ENCODE data around the gene ZNF621.

The ZNF621 gene

DNA sequence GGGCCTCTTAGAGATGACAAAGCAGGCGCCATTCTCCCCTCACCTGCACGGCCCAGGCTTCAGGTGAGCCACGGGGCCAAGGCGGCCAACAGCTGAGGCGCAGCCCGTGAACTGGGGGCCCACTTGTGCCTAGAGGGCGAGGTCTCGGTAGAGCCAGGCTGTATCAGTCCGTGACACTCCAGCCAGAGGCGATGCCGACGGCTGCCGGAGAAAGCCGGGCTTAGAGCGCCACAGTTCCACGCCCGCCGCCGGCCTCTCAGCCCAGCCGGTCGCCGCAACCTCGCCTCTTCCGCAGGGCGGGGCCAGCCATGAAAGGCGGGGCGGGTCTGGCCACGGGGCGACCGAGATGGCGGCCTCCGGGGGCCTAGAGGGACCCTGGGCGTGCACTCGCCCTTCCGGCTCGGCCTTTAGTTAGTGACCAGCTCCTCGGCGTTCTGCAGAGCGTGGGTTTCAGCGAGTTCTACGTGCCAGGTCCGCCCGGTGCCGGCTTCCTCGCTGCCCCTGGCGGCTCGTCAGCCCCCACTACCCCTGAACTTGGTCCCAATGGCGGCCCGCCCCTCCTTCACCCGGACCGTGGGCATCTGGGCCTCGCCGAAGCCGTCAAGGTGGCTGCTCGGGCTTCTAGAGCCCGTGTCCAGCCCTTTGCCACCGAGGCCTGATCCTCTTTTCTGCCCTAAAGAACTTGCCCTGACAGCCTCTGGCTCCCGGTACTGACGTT lies at the start of gene ZNF621:
Gene ZNF621 (plus strand): TSS at position 393 of the 718 bp plus-strand sequence. CDS start 881 bp downstream, outside the sequence.
- DNase-seq (ENCODE audit: low read depth in 4 of 4, low spot score in 1 of 4) = peak; percentile 62 to 79 (median 68)

DNA sequence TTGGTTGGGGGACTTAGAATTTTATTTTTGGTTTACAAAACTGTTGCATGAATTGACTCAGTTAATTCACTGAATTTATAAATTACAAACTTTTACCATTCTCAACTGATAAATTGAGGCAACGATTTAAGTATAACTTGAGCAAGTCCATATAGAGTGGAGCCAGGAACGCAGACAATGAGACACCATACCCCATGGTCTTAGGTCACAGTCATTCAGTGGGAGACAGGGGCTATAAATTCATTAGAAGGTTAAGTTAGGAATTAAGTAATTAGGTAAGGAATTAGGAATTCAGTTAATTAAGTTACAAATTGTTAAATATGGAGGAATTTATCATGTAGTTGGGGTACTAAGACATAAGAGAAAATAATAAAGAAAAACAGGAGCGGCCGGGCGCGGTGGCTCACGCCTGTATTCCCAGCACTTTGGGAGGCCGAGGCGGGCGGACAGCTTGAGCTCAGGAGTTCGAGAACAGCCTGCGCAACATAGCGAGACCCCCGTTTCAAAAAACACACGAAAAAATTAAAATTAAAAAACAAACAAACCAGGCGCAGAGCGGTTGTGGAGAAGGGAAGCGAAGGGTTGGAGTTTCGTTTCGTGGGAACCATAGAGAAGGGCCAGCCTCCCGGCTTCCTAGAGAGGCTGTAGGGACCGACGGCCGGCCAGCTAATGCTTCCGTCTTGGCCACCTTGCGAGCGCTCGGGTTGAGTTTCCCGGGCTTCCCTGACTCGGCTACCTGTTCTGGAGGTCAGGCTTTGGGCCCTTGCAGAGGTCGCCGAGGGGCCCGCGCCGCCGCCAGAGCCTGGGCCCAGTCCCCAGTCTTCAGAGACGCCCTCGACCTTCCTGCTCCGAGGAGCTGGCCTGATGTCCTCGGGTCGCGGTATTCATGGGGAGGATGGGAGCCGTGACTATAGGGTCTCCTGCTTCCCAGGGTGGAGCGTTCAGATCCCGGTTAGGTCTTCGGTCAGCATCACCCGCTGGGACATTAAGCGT lies 48.0 kb upstream of the ZNF621 start, which contains the start of gene ZNF619:
Gene ZNF619 (plus strand): TSS at position 645 of the 993 bp plus-strand sequence. CDS start 858 bp downstream, outside the sequence.
- peak in 2 of 4 experiments; percentile 25 to 30 for DNase-seq (ENCODE audit: low read depth in 4 of 4, low spot score in 1 of 4)

DNA sequence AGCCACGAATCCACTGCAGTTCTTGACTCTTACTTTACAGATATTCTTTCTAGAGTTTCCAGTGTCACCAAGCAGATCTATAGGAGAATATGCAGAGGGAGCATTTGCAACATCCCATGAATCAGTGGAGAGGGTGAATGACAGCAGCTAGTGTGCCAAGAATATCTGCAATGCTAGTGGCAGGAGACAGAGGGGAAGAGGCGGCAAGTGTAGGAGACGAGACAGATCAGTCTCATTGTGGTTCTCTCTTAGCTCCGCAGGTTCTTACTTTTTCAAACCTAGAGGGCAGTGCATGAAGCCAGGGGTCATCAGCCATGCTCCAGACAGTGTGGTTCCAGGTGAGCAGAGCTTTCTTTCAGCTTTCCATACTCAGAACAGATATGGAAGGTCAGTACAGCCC lies 47.1 kb upstream of the ZNF621 start:
- no peak for DNase-seq (ENCODE audit: low read depth in 4 of 4, low spot score in 1 of 4)

DNA sequence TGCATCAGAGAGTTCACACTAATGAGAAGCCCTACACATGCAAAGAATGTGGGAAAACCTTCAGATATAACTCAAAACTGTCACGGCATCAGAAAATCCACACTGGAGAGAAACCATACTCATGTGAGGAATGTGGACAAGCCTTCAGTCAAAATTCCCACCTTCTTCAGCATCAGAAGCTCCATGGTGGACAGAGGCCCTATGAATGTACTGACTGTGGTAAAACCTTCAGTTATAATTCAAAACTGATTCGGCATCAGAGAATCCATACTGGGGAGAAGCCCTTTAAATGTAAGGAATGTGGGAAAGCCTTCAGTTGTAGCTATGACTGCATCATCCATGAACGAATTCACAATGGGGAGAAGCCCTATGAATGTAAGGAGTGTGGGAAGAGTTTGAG lies 37.6 kb upstream of the ZNF621 start:
- no peak for DNase-seq (ENCODE audit: low read depth in 4 of 4, low spot score in 1 of 4)

DNA sequence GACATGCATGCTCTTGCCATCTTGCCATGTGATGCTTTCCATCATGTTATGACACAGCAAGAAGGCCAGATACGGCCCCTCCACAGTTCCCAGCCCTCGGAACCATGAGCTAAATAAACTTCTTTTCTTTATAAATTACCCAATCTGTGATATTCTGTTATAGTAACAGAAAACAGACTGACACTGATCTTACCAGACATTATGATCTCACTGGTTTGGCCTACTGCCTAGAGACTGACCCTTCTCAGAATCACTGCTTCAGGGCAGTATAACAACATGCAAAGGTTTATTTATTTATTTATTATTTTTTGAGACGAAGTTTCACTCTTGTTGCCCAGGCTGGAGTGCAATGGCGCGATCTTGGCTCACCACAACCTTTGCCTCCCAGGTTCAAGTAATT lies 33.8 kb upstream of the ZNF621 start:
- no peak for DNase-seq (ENCODE audit: low read depth in 4 of 4, low spot score in 1 of 4)

DNA sequence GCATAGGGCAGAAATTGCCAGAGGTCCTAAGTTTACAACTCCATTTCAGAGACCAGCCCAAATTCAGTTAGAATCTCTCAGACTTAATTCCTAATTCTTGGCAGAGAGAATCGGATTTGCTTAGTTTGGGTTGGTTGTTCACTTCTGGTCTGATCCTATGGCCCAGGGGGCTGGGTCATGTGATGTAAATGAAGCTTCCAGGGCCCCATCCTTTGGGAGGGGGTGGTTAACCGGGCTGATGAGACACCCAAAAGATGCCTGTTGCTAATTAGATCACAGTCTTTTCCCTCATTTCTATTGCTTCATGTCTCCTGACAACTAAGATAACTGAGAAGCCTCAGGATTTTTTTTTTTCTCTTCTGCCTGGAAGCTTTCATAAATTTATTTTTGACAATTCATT lies 30.1 kb upstream of the ZNF621 start:
- DNase-seq (ENCODE audit: low read depth in 4 of 4, low spot score in 1 of 4) = no peak

DNA sequence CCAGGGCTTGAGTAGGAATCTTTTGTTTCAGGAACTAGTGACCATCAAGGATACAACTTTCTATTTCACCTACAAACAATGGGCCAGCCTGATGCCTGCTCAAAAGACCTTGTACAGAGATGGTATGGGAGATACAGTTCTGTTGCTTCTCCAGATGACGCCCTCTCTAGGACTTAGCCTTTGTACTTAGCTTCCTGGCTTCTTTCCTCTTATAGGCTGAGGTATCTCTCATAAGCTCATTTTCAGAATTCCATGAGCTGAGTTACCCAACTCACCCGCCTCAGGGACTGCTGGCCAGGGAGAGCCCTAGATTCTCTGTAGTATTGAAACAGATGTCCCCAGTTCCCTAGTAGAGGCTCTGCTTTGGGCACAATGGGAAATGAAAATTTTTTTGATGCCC lies 27.5 kb upstream of the ZNF621 start:
- no peak for DNase-seq (ENCODE audit: low read depth in 4 of 4, low spot score in 1 of 4)

DNA sequence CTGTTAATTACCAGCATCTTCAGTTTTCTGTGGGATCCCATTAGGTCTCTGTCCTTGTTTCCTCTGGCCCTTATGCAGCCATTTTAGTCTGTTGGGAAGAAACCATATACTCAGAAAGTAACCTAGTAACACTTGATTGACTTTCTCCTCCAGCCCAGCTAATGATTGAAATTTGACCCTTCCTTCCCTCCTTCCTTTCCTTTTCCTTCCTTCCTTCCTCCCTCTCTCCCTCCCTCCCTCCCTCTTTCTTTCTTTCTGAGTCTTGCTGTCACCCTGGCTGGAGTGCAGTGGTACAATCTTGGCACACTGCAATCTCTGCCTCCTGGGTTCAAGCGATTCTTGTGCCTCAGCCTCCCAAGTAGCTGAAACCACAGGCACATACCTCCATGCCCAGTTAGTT lies 24.8 kb upstream of the ZNF621 start:
- no peak for DNase-seq (ENCODE audit: low read depth in 4 of 4, low spot score in 1 of 4)

DNA sequence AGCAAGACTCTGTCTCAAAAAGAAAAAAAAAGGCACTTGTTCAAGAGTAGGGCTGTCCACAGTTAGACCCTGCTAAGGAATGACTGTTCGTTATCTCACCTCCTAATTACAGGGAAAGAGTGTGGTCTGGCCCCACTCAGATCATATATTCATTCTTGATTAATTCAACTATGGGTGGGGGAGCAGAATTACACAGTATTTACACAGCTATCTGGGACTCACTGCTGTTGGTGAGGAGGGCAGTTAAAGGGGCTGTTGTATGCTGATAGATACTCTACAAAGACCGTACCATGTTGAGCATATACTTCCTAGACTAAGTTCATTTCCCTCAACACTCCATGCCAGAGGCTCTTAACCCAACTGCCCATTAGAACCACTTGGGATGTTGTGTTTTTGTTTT lies 22.7 kb upstream of the ZNF621 start:
- DNase-seq (ENCODE audit: low read depth in 4 of 4, low spot score in 1 of 4) = no peak

DNA sequence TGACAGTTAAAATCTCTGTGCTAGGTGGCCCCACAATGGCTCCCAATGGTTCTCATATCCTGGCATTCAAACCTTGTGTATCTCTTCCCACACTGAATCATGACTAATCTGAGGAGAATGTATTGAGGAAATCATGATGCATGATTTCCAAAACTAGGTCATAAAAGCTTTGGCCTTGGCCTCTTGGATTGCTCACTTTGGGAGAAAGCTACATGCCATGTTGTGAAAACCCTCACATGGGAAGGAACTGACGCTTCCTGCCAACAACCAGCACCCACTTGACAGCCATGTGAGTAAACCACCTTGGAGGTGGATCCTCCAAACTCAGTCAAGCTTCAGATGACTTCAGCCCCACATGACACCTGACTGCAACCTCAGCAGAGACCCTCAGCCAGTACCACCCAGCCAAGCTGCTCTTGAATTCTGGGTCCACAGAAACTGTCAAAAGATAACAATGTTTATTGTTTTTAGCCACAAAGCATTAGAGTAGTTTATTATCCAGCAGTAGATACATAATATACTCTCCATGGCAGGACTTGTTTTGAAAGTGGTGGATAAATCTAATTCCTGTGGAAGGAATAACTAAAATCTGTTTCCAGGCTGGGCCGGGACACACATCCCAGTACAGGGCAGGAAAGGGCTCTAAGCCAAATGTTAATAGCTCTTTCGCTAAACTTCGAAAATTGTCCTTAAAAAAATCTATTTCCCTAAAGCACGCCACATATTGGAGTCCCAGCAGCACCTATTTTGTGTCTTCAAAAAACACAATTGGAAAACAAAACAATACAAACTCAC lies 19.9 kb upstream of the ZNF621 start:
- DNase-seq (ENCODE audit: low read depth in 4 of 4, low spot score in 1 of 4) = no peak

DNA sequence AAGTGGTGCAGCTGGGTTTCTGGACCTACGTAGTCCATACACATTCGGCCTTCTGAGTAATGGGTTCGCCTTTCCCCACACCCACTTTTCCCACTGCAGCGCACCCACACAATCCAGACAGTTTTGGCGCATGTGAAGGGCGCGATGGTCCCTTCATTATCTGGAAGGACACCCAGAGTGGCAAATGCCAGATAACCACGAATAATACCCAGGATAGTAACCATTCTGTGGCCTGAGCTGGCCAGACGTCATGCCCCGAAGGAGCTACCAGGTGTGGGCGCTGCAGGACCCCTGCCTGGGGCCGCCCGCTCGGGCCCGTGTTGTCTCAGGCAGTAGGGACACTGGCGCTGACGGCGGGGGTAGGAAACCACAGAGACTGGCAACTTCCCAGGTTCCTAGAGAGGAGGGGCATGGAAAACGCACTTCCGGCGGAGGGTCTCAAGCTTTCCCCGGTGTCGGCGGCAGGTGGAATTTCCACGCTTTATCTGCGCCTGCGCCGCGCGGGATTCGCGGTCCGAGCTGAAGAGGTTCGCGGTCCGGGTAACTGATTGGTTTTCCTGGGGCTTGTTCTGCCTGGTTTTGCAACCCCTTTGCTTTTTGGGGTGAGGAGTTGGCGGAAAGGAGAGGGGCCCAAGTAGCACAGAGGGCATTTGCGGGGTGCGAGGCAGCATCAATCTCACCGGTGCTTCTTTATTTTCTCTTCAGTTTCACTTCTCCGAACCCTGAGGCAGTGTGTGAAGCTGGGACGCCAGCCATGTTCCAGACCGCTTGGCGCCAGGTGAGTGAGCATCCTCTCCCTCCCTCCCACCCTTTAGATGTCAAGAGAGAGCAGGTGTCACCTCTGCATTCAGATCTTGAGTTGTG lies 18.9 kb upstream of the ZNF621 start, which contains the start of gene ZNF620:
Gene ZNF620 (plus strand): TSS at position 441 of the 864 bp plus-strand sequence. CDS start 314 bp downstream, at position 755.
- DNase-seq (ENCODE audit: low read depth in 4 of 4, low spot score in 1 of 4) = peak in 3 of 4 experiments; percentile 12 to 38 (median 36)

DNA sequence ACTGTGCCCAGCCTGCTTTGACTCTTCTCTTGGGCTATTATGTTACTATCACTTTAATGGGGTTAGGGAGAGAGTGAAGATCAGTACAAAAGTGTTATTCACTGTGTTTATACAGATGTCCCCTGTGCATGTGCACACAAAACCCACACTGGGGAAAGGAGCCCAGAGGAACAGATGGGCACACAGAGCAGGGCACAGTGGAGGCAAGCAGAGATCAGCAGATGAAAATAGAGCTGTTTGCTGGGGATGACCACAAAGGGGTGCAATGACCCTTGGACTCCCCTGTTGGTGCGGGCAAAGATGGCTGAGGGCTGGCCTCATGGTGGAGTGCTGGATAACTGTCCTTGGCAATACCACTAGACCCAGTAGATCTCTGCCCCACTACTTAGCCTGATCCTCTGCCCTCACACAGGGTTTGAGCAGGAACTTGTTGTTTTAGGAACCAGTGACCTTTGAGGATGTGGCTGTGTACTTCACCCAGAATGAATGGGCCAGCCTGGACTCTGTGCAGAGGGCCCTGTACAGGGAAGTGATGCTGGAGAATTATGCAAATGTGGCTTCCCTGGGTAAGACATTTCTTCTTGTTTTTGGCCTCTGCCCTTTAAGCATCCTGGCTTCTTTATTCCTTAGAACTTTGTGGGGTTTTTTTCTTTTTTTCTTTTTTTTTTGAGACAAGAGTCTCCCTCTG lies 13.6 kb upstream of the ZNF621 start:
- DNase-seq (ENCODE audit: low read depth in 4 of 4, low spot score in 1 of 4) = no peak

DNA sequence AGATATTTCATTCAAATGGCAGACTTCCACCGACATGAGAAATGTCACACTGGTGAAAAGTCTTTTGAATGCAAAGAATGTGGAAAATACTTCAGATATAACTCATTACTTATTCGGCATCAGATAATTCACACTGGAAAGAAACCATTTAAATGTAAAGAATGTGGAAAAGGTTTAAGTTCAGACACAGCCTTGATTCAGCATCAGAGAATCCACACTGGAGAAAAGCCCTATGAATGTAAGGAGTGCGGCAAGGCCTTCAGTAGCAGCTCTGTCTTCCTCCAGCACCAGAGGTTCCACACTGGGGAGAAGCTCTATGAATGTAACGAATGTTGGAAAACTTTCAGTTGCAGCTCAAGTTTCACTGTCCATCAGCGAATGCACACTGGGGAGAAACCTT lies 8.6 kb upstream of the ZNF621 start:
- no peak for DNase-seq (ENCODE audit: low read depth in 4 of 4, low spot score in 1 of 4)

DNA sequence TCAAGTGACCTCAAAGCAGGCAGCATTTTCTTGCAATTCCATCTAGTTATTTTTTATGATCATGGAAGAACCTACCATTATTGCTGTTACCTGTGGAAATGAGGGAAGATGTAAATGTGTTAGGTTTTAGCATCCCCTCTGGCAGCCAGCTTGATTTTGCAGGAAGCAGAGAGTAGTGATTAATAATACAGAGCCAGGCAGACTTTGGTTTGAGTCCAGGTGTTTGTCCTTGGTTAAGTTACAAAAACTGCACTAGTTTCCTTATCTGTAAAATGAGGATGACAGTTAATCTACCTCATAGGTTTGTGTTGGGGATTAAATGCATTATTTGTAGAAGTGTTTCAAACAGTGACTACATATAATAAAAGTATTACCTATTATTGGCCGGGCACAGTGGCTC lies 6.7 kb upstream of the ZNF621 start:
- no peak for DNase-seq (ENCODE audit: low read depth in 4 of 4, low spot score in 1 of 4)

DNA sequence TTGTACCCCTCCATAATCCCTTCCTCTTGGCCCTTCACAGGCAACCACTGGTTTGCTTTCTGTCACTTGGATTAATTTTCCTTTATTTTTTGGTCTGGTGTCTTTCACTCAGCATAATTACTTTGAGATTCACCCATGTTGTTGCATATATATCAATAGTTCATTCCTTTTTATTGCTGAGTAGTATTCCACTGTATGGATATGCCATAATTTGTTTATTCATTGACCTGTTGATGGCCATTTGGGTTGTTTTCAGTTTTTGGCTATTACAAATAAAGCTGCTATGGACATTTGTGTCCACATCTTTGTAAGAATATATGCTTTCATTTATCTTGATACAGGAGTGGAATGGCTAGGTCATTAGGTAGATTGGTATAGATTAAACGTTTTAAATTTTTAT lies 5.9 kb upstream of the ZNF621 start:
- DNase-seq (ENCODE audit: low read depth in 4 of 4, low spot score in 1 of 4) = no peak

DNA sequence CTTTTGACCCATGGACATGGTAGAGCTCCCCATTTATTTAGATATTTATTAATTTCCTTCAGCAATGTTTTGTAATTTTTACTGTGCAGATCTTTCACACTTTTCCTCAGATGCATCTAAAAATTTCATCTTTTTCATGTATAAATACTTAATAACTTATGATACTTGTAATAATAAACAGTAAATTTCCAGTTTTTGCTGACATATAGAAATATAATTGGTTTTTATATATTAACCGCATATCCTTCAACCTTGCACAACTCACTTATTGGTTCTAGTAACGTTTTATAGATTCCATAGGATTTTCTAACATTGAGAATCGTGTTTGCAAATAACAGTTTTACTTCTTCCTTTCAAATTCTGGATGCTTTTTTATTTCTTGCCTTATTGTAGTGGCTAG lies 3.5 kb upstream of the ZNF621 start:
- no peak for DNase-seq (ENCODE audit: low read depth in 4 of 4, low spot score in 1 of 4)

DNA sequence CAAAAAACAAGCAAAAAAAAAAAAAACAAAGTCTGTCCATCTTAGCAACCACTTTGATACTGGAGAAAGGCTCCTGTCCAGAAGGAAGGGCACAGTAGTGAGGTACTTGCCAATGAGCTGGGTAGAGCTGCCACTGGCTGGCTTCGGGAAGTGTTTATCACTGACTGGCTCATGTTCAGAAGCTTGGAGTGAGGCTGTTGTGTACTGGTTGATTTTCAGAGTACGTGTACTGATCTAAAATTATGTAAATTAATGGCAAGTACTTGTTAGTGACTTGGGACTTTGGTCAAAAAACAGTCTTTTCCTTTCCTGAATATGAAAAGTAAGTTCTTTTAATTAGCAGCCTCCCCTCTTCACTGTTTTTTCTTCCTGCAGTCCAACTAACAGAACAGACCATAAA lies 979 bp upstream of the ZNF621 start:
- no peak for DNase-seq (ENCODE audit: low read depth in 4 of 4, low spot score in 1 of 4)

DNA sequence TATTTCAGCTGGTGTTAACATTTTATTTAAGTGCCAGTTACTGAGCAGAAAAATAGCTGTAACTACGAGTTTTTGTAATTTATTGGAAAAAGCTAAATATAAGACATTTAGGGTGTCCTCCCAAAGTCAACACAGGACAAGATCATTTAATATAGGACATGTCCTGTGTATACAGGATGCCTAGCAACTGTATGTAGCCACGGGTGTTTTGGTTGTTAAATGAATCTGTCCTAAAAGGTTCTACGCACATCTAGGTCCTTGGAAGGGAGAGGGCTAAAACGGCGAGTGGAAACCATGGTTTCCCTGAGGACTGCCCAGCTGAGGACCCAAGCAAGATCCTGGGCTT lies 565 bp upstream of the ZNF621 start:
- DNase-seq (ENCODE audit: low read depth in 4 of 4, low spot score in 1 of 4) = no peak

DNA sequence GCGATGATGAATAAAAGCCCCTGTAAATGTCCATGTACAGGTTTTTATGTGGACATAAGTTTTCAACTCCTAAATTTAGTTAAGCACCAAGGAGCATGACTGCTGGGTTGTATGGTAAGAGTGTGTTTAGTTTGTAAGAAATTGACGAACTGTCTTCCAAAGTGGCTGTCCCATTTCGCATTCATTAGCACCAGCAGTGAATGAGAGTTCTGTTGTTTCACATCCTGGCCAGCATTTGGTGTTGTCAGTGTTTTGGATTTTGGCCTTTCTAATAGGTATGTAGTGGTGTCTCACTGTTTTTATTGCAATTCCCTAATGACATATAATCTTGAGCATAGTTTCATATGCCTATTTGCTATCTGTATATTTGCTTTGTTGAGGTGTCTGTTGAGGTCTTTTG lies 3.7 kb downstream of the ZNF621 start:
- DNase-seq (ENCODE audit: low read depth in 4 of 4, low spot score in 1 of 4) = no peak

DNA sequence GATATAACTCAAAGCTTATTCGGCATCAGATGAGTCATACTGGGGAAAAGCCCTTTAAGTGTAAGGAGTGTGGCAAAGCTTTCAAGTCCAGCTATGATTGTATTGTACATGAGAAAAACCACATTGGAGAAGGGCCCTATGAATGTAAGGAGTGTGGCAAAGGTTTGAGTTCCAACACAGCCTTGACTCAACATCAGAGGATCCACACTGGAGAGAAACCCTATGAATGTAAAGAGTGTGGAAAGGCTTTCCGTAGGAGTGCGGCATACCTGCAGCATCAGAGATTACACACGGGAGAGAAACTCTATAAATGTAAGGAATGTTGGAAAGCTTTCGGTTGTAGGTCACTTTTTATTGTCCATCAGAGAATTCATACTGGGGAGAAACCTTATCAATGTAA lies 7.5 kb downstream of the ZNF621 start:
- DNase-seq (ENCODE audit: low read depth in 4 of 4, low spot score in 1 of 4) = no peak
